GM23338 (cell line): Measurements from ENCODE around the gene AGAP1. TPM values are rescaled to one million over a fixed set of nuclear protein-coding genes. Genes with fewer than 3 reads are reported as not detected.

Experiments used
- ATAC-seq: fragments of 200-7000 bp; cut with Tn5 transposase; 3 replicates; pipeline ENCODE4 v1.9.1; 2020
- DNase-seq: peaks from one replicate; pipeline ENCODE4 v3.0.0-alpha.2; 2015; ENCODE audit warnings: low spot score
- H2AFZ ChIP-seq: fragments of 200-600 bp; sonication (generic); 2 replicates; pipeline ENCODE4 v1.8.0; 2016; ENCODE audit warnings: antibody characterized with exemption, mild to moderate bottlenecking, moderate library complexity
- H3F3A ChIP-seq: fragments of 200-600 bp; sonication (generic); replicated peaks from 2 replicates; pipeline ENCODE4 v1.8.0; 2017; ENCODE audit warnings: antibody characterized with exemption, mixed run types, low read depth
- H3K27ac ChIP-seq: fragments of 200-600 bp; sonication (generic); 2 replicates; pipeline ENCODE4 v1.6.1; 2016; ENCODE audit warnings: low read depth
- H3K27me3 ChIP-seq: fragments of 200-600 bp; sonication (generic); 2 replicates; pipeline ENCODE4 v1.8.0; 2016; ENCODE audit warnings: mild to moderate bottlenecking, mixed run types, moderate library complexity; ENCODE audit not compliant: insufficient read depth
- H3K36me3 ChIP-seq: fragments of 200-600 bp; sonication (generic); 2 replicates; pipeline ENCODE4 v1.8.0; 2016; ENCODE audit warnings: mild to moderate bottlenecking; ENCODE audit not compliant: insufficient read depth
- H3K4me1 ChIP-seq: fragments of 200-600 bp; sonication (generic); 2 replicates; pipeline ENCODE4 v1.8.0; 2016; ENCODE audit warnings: mild to moderate bottlenecking, moderate library complexity; ENCODE audit not compliant: insufficient read depth
- H3K4me2 ChIP-seq: fragments of 200-600 bp; sonication (generic); 2 replicates; pipeline ENCODE4 v1.7.1; 2017; ENCODE audit warnings: mixed run types
- H3K4me3 ChIP-seq: fragments of 200-600 bp; sonication (generic); 2 replicates; pipeline ENCODE4 v1.6.1; 2016; ENCODE audit warnings: mixed run types
- H3K79me2 ChIP-seq: fragments of 200-600 bp; sonication (generic); replicated peaks from 2 replicates; pipeline ENCODE4 v1.8.0; 2017; ENCODE audit warnings: mild to moderate bottlenecking; ENCODE audit not compliant: insufficient read depth
- H3K9me2 ChIP-seq: fragments of 200-600 bp; sonication (generic); 2 replicates; pipeline ENCODE4 v1.8.0; 2017; ENCODE audit not compliant: insufficient read depth
- H4K20me1 ChIP-seq: fragments of 200-600 bp; sonication (generic); replicated peaks from 2 replicates; pipeline ENCODE4 v1.8.0; 2017; ENCODE audit warnings: mild to moderate bottlenecking; ENCODE audit not compliant: insufficient read depth
- H3K27ac Mint-ChIP-seq: 2 replicates; pipeline ENCODE4 v1.8.0; 2020; ENCODE audit warnings: inconsistent platforms, mild to moderate bottlenecking, moderate library complexity, mixed read lengths
- H3K27me3 Mint-ChIP-seq: 3 replicates; pipeline ENCODE4 v1.8.0; 2022; ENCODE audit warnings: low read depth, mild to moderate bottlenecking, moderate library complexity, mixed read lengths, inconsistent platforms; ENCODE audit not compliant: insufficient read depth, poor library complexity
- H3K36me3 Mint-ChIP-seq: 3 replicates; pipeline ENCODE4 v1.8.0; 2021; ENCODE audit warnings: low read depth, mild to moderate bottlenecking, inconsistent platforms, moderate library complexity, mixed read lengths
- H3K4me1 Mint-ChIP-seq: 3 replicates; pipeline ENCODE4 v1.8.0; 2020; ENCODE audit warnings: mild to moderate bottlenecking, inconsistent platforms, mixed read lengths
- H3K4me3 Mint-ChIP-seq: 3 replicates; pipeline ENCODE4 v1.8.0; 2021; ENCODE audit warnings: moderate library complexity, mild to moderate bottlenecking, inconsistent platforms, mixed read lengths
- H3K9me3 Mint-ChIP-seq: 3 replicates; pipeline ENCODE4 v1.8.0; 2020; ENCODE audit warnings: moderate library complexity, mild to moderate bottlenecking, inconsistent platforms, mixed read lengths
- CREB1 ChIP-seq: fragments of 250-450 bp; sonication (Bioruptor Pico); IDR thresholded peaks from 2 replicates; pipeline ENCODE4 v1.5.0; 2020; ENCODE audit warnings: low read depth, mild to moderate bottlenecking, moderate library complexity
- EZH2 ChIP-seq: fragments of 200-600 bp; sonication (generic); IDR thresholded peaks from one replicate; pipeline ENCODE4 v1.8.0; 2017; ENCODE audit warnings: antibody characterized with exemption, mild to moderate bottlenecking, low read depth; ENCODE audit not compliant: unreplicated experiment
- EZH2phosphoT487 ChIP-seq: fragments of 200-600 bp; sonication (generic); IDR thresholded peaks from one replicate; pipeline ENCODE4 v1.8.1; 2018; ENCODE audit warnings: antibody characterized with exemption; ENCODE audit not compliant: unreplicated experiment
- JUNB ChIP-seq: IDR thresholded peaks from one replicate; pipeline ENCODE4 v1.6.1; 2016; ENCODE audit warnings: antibody characterized with exemption; ENCODE audit not compliant: unreplicated experiment
- POLR2AphosphoS5 ChIP-seq: IDR thresholded peaks from 2 replicates; pipeline ENCODE4 v1.6.1; 2016; ENCODE audit warnings: antibody characterized with exemption, low read depth
- STAT1 ChIP-seq: IDR thresholded peaks from one replicate; pipeline ENCODE4 v1.6.1; 2016; ENCODE audit warnings: antibody characterized with exemption; ENCODE audit not compliant: unreplicated experiment
- ZNF114 ChIP-seq: fragments of 250-450 bp; sonication (Bioruptor Pico); IDR thresholded peaks from 2 replicates; pipeline ENCODE4 v1.5.0; 2020; ENCODE audit warnings: mild to moderate bottlenecking, moderate library complexity
- ZNF331 ChIP-seq: fragments of 250-450 bp; sonication (Bioruptor Pico); IDR thresholded peaks from 2 replicates; pipeline ENCODE4 v1.5.0; 2020; ENCODE audit warnings: low read depth, mild to moderate bottlenecking, moderate library complexity
- polyA plus RNA-seq: library from polyadenylated mRNA; unstranded; fragments of >200 nt; fragmentation: Nextera tagmentation; extraction: Ambion mirVana; gene quantifications from 2 replicates; pipeline ENCODE4 v1.2.1, GENCODE V29; 2016
- total RNA-seq: library from RNA; depleted of rRNA; stranded (reverse); fragments of >200 nt; shearing (Covaris generic); gene quantifications from 2 replicates; pipeline ENCODE4 v1.2.3, GENCODE V29; 2014
- TF ChIP-seq, protein P1 (sequence below): IDR thresholded peaks from one replicate; pipeline ENCODE4 v1.6.1; 2018; ENCODE audit warnings: antibody characterized with exemption; ENCODE audit not compliant: unreplicated experiment
- TF ChIP-seq, protein P2 (sequence below), 2 experiments: fragments of 200-600 bp in 1 of 2; sonication (generic) in 1 of 2; conservative IDR thresholded peaks; 2 replicates each; pipeline versions ENCODE4 v1.5.1 to v1.6.1; 2016 to 2017; ENCODE audit warnings: antibody characterized with exemption in 2 of 2, low read depth in 2 of 2, mild to moderate bottlenecking in 2 of 2, moderate library complexity in 1 of 2
- TF ChIP-seq, protein P3 (sequence below): IDR thresholded peaks from 2 replicates; pipeline ENCODE4 v1.6.1; 2016; ENCODE audit warnings: antibody characterized with exemption

Gene AGAP1
- total and polyA plus RNA-seq, 2 experiments from 2014 or later, result 13.3 to 27.9 TPM

DNA sequence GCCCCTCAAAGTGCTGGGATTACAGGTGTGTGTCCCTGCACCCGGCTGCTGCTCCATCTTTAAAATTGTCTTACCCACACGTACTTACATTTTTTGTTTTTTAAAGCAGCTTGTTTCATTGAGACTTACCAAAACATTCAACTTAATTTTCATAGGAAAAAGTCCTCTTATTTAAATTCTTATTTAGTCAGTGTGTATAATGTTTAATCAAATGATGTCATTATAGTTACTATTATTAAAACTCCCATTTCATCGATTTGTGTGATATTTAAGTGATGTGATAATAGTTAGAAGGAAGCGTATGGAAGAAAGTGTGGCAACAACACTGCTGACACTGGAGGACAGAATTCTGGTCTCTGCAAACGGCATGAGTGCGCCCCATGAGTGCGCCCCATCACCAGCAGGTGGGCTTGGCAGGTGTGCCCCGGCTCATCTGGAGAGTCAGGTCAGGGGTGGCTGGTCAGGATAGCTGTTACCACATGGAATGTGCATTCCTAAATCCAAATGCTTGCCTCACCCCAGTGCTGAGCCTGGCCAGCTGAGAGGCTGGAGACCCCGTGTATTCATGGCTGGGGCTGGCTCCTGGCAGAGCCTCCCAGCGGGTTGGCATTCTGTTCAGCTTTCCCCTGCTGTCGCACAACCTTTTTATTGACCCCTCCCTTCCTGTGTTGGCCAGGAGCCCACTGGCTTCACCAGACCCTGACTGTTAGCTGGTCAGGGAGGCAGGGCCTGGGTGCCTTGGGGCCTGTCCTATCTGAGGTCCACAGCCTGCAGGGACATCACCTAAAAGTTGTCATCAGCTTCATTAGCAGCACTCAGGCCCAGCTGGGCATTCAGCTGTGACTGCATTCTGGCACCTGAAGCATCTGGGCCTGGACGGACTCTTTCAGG is 79.7 kb downstream of the AGAP1 start (continued):
- TF ChIP-seq, protein P1, sequence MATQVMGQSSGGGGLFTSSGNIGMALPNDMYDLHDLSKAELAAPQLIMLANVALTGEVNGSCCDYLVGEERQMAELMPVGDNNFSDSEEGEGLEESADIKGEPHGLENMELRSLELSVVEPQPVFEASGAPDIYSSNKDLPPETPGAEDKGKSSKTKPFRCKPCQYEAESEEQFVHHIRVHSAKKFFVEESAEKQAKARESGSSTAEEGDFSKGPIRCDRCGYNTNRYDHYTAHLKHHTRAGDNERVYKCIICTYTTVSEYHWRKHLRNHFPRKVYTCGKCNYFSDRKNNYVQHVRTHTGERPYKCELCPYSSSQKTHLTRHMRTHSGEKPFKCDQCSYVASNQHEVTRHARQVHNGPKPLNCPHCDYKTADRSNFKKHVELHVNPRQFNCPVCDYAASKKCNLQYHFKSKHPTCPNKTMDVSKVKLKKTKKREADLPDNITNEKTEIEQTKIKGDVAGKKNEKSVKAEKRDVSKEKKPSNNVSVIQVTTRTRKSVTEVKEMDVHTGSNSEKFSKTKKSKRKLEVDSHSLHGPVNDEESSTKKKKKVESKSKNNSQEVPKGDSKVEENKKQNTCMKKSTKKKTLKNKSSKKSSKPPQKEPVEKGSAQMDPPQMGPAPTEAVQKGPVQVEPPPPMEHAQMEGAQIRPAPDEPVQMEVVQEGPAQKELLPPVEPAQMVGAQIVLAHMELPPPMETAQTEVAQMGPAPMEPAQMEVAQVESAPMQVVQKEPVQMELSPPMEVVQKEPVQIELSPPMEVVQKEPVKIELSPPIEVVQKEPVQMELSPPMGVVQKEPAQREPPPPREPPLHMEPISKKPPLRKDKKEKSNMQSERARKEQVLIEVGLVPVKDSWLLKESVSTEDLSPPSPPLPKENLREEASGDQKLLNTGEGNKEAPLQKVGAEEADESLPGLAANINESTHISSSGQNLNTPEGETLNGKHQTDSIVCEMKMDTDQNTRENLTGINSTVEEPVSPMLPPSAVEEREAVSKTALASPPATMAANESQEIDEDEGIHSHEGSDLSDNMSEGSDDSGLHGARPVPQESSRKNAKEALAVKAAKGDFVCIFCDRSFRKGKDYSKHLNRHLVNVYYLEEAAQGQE, result no peak
- TF ChIP-seq EZH2phosphoT487 (no peak), EZH2 (no peak), CREB1 (CRISPR knock-in tag) (no peak), ZNF114 (CRISPR knock-in tag) (no peak), ZNF331 (CRISPR knock-in tag) (no peak), POLR2AphosphoS5 (no peak), JUNB (no peak), STAT1 (no peak)
- TF ChIP-seq, protein P2, sequence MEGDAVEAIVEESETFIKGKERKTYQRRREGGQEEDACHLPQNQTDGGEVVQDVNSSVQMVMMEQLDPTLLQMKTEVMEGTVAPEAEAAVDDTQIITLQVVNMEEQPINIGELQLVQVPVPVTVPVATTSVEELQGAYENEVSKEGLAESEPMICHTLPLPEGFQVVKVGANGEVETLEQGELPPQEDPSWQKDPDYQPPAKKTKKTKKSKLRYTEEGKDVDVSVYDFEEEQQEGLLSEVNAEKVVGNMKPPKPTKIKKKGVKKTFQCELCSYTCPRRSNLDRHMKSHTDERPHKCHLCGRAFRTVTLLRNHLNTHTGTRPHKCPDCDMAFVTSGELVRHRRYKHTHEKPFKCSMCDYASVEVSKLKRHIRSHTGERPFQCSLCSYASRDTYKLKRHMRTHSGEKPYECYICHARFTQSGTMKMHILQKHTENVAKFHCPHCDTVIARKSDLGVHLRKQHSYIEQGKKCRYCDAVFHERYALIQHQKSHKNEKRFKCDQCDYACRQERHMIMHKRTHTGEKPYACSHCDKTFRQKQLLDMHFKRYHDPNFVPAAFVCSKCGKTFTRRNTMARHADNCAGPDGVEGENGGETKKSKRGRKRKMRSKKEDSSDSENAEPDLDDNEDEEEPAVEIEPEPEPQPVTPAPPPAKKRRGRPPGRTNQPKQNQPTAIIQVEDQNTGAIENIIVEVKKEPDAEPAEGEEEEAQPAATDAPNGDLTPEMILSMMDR (conservative IDR thresholded peaks at IDR 0.05; ENCODE audit: low read depth in 2 of 2), result no peak
- TF ChIP-seq, protein P3, sequence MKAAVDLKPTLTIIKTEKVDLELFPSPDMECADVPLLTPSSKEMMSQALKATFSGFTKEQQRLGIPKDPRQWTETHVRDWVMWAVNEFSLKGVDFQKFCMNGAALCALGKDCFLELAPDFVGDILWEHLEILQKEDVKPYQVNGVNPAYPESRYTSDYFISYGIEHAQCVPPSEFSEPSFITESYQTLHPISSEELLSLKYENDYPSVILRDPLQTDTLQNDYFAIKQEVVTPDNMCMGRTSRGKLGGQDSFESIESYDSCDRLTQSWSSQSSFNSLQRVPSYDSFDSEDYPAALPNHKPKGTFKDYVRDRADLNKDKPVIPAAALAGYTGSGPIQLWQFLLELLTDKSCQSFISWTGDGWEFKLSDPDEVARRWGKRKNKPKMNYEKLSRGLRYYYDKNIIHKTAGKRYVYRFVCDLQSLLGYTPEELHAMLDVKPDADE, result no peak

DNA sequence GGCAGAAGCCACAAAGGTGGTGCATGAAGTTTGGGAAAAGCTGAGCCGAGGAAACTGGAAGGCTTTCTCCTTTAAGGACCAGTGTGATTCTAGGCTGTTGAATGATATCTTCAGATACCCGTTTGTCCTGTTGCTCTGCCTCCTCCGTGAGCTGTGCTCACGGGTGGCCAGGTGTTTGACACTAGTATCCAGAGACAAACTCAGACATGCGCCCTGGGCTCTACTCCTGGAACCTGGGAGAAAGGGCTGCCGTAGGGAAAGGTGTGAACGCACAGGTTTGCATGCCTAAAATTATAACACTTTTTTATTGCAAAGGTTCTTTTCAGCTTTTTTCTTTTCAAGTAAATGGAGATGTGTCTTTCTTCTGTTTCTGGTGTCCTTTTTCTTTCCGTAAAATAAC is 81.6 kb downstream of the AGAP1 start:
- no peak overlapping the region; the same call in 1 of the 2 replicates for H3K27ac Mint-ChIP-seq
- Histone ChIP-seq H4K20me1 (peaks cover 11% of the 10 kb centered on the region; the same call in 1 of the 2 replicates), H3F3A (no peaks in the 10 kb centered on the region), H3K4me2 (no peak overlapping the region), H2AFZ (no peak overlapping the region), H3K4me3 (no peak overlapping the region), H3K27ac (no peak overlapping the region), H3K4me1 (peaks cover 24% of the 10 kb centered on the region), H3K9me2 (0 out of 2 replicates have a peak, but pooled peaks cover 7% of the 10 kb centered on the region), H3K79me2 (peaks cover 88% of the 10 kb centered on the region), H3K27me3 (no peaks in the 10 kb centered on the region), H3K36me3 (no peaks in the 10 kb centered on the region)
- peaks cover 3% of the 10 kb centered on the region for H3K27me3 Mint-ChIP-seq
- H3K4me1 Mint-ChIP-seq, result peaks cover 73% of the 10 kb centered on the region
- DNase-seq (no peak), ATAC-seq (no peak)
- peaks cover 3% of the 10 kb centered on the region; the same call in 2 of the 3 replicates for H3K9me3 Mint-ChIP-seq
- no peaks in the 10 kb centered on the region; the same call in 2 of the 3 replicates for H3K36me3 Mint-ChIP-seq
- H3K4me3 Mint-ChIP-seq, result no peak overlapping the region
- TF ChIP-seq ZNF331 (CRISPR knock-in tag), result no peak
- TF ChIP-seq POLR2AphosphoS5, result no peak
- TF ChIP-seq, protein P3, result no peak
- TF ChIP-seq, protein P1, result no peak
- no peak for TF ChIP-seq JUNB
